ENCODE results near the gene PLA2G10.

DNA sequence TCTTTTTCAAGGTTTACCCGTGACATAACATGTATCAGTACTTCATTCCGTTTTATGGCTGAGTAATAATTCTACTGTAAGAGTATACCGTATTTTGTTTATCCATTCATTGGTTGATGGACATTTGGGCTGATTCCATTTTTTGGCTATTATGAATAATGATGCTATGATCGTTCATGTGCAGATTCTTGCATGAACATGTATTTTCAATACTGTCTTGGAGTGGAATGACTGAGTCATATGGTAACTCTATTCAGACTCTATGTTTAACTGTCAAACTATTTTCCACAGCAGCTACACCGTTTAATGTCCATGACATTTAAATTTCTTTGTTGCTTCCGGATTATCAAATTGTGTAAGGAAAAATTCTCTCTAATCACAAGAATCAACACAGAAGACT lies 43.5 kb downstream of the PLA2G10 start:
- TF ChIP-seq EZH2 (IDR thresholded peaks at IDR 0.05; ENCODE audit: low read length, unreplicated experiment) (no peak), EZH2phosphoT487 (IDR thresholded peaks at IDR 0.05; ENCODE audit: borderline replicate concordance, low read length) (no peak)
- TF ChIP-seq, protein P1, sequence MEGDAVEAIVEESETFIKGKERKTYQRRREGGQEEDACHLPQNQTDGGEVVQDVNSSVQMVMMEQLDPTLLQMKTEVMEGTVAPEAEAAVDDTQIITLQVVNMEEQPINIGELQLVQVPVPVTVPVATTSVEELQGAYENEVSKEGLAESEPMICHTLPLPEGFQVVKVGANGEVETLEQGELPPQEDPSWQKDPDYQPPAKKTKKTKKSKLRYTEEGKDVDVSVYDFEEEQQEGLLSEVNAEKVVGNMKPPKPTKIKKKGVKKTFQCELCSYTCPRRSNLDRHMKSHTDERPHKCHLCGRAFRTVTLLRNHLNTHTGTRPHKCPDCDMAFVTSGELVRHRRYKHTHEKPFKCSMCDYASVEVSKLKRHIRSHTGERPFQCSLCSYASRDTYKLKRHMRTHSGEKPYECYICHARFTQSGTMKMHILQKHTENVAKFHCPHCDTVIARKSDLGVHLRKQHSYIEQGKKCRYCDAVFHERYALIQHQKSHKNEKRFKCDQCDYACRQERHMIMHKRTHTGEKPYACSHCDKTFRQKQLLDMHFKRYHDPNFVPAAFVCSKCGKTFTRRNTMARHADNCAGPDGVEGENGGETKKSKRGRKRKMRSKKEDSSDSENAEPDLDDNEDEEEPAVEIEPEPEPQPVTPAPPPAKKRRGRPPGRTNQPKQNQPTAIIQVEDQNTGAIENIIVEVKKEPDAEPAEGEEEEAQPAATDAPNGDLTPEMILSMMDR (conservative IDR thresholded peaks at IDR 0.05; ENCODE audit: low read depth, low read length), result no peak

All from PC-3 (cell line).